Fibroblast of gingiva (primary cell): ENCODE measurements around the gene MRPL52.
"Not testable (repeated sequence)": the region's sequence is repeated elsewhere in the genome, so short reads cannot be mapped to it uniquely, and the experiment has no call there.

Experiments
- DNase-seq: peaks from one replicate; pipeline ENCODE4 v3.0.0-alpha.2; 2011; ENCODE audit warnings: low read depth

MRPL52 gene

GRCh38 chr14:22829661-22830442 lies at the start of gene MRPL52:
TSS of gene MRPL52 (plus strand) at chr14:22829887. CDS start at chr14:22829913, 26 bp downstream.
- DNase-seq, result peak; percentile 81

GRCh38 chr14:22780105-22780679 lies 49.5 kb upstream of the MRPL52 start:
- no peak for DNase-seq

- no peak for DNase-seq
Measured at GRCh38 chr14:22780941-22781300, 48.8 kb upstream of the MRPL52 start.

DNA sequence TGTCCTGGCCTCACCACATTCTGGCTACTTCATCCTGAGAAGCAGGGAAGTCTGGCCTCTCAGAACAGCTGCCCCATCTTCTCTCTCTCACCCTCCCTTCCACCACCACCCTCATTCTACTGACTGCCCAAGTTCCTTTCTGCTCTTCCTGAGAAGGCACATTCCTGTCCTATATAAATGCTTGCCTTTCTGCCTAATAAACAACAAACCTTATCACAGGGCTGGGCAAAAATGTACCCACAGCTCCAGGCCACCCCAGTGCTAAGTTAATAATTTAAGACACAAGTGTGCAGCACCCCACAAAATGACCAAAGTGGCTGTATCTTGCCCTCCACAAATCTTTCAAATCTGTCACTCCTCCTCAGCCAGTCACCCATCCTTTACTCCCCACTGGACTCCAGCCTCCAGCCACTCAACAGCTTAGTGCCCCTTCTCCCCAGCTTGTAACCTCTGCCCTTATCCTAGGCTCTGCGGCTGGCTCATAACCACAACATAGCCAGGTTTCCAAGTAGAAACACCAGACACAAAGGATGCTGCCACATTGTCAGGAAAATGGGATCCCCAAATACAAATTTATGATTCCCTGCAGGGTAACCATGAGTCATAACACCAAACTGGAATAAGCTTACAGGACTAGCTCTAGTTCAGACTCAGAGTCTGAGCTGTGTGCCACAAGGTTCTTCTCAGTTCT lies 48.2 kb upstream of the MRPL52 start:
- no peak for DNase-seq

DNA sequence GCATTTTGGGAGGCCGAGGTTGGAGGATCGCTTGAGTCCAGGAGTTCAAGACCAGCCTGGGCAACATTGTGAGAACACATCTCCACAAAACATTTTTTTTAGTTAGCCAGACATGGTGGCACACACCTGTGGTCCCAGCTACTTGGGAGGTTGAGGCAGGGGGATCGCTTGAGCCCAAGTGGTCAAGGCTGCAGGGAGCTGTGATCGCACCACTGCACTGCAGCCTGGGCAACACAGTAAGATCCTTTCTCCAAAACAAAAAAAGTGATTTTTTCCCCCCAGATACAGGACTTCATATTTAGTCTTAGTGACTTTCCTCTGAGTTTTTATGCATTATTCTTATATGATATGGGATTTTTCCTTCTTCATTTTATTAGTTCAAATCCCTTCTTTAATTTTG lies 43.0 kb upstream of the MRPL52 start:
- no peak for DNase-seq

DNA sequence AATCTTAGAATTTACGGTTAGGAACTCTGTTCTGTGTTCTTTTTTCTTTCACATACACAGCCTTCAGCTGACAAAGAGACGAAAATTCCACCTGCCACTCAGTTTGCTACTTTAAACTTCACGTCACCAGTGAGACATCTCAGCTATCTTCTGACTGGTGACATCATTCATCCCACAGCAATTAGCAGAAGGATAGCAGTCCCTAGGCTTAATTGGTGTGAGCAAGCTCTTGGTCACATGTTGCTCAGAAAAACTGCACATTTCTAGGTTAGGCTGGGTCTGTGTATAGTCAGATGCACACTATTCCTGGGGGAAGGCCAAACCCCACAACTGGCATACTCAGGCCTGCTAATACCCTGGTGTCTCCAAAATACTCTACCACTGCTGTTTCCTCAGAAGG lies 38.4 kb upstream of the MRPL52 start:
- peak; percentile 8 for DNase-seq

- no peak for DNase-seq
Measured at GRCh38 chr14:22792158-22792557, 37.5 kb upstream of the MRPL52 start.

GRCh38 chr14:22793550-22793949 lies 36.1 kb upstream of the MRPL52 start:
- DNase-seq, result not testable (repeated sequence)

- no peak for DNase-seq
Measured at GRCh38 chr14:22793976-22794375, 35.7 kb upstream of the MRPL52 start.

DNA sequence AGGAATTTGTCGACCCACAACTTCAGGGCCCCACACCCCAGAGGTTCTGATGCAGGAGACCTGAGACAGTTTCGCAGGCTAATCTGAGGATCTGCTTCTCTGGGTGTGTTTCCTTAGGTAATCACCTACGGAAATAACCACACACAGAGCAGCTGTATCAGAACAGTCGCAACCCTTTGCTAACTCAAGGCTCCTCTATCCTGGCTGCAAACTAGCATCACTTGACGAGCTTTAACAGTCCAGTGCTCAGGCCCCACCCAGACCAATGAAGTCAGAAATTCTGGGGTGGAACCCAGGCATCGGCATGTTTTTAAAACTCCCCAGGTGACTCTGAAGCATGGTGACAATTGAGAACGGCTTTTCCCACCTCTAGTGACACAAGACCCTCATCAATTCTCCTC lies 35.1 kb upstream of the MRPL52 start:
- DNase-seq, result no peak

DNA sequence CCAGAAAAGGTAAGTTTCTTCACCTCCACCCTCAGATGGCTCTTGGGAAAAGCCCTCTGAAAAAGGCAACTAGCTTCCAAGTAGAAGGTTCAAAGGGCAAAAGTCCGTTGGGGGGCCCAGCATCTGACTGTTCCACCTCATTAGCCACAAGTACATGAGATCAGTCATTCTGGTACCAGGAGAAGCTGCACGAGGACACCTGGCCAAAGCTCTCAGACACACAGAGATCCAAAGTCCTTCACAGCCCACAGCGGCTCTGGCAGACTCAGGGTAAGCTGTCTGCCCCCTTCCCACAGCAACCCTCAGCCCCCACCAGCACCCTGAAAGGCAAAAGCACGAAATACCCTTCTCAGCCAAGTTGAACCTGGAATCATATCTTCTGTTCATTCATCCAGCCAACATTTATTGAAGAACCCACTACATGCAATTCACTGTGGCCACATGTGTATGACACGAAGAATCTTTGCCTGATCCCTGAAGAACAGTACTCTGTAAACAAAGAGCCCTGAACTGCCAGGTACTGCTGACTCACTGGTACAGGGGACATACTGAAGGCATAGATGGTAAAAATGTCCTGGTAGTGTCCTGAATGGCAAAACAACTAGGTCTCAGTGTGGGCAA lies 33.5 kb upstream of the MRPL52 start:
- no peak for DNase-seq

DNA sequence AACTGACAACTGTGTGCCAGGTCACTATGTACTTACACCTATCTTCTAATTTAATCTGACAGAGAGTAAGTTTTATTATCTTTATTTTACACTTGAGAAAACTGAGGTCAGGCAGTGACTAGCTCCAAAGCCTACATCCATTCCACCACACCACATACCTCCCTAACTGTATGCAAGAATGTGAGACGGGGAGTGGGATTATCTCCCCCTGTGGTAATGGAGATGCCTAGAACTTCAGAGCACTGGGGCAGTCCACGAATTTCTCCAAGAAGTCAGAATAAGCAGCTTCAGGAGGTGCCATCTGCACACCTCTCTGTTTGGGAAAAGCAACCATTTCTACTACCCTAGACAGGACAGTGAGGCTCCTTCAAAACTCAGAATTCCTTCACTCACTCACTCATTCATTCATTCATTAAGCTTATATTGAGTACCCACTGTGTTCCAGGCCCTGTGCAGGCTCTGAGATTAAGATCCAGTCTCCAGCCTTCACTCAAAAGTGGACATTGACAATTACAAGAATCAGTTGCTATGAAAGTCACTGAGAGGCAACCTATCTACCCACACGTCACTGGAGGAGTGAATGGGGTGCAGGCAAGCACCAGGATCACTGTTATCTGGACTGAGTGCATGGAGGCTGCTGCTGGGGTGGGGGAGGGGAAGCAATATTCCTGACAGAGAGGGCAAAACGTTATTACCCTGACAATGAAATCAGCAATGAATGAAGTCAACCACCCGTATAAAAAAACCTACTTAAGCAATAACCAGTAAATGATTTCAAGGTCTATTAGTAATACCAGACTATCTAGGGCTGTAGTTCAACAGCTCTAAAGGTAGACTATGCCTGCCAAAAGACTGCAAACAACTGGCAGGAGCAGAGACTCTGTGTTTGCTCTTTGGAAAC lies 32.4 kb upstream of the MRPL52 start:
- no peak for DNase-seq

DNA sequence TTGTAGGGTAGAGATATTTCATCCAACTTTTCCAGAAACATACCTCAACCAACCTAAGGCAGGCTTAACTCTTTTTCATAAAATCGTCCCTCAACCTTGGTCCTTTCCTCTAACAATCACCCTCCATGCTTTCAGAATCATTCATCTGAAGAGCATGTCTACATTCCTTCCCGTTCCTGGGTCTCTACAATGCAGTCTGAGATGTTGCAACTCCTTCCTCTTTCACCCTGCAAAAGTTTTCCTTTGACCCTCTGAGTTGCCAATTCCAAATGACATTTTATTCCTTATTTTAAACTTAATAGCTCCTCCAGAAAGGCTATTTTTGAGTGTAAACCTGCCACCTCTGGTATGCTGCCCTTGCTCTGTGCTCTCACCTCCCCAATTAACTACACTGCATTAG lies 31.2 kb upstream of the MRPL52 start:
- no peak for DNase-seq

- no peak for DNase-seq
Measured at GRCh38 chr14:22800346-22800745, 29.3 kb upstream of the MRPL52 start.

GRCh38 chr14:22801716-22802115 lies 28.0 kb upstream of the MRPL52 start:
- DNase-seq, result no peak

DNA sequence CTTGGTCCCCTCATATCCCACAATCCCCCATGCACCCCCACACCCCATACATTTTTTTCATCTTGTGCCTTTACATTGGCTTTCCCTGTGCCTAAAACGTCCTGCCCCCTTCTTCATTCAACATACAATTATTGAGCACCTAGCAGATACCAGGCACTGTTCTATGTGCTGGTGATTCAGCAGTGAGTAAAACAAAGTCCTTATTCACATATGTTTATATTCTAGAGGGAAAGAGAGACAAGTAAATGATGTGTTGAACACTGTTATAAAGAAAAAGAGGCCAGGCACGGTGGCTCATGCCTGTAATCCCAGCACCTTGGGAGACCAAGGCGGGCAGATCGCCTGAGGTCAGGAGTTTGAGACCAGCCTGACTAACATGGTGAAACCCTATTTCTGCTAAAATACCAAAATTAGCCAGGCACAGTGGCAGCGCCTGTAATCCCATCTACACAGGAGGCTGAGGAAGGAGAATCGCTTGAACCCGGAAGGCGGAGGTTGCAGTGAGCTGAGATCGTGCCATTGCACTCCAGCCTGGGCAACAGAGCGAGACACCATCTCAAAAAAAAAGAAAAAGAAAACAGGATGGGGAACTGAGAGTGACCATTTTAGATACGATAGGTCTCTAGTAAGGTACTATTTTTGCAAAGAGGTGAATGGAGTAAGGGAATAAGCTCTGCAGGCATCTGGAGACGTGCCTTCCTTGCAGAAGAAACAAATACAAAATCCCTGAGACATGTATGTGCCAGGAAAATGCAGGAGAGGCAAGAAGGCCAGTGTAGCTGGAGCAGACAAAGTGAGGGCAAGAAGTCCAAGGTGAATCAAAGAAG lies 26.6 kb upstream of the MRPL52 start:
- DNase-seq, result no peak

GRCh38 chr14:22803687-22803974 lies 26.1 kb upstream of the MRPL52 start:
- DNase-seq, result no peak

- not testable (repeated sequence) for DNase-seq
Measured at GRCh38 chr14:22805235-22805634, 24.5 kb upstream of the MRPL52 start.

GRCh38 chr14:22807432-22808087 lies 22.1 kb upstream of the MRPL52 start:
- DNase-seq, result no peak

DNA sequence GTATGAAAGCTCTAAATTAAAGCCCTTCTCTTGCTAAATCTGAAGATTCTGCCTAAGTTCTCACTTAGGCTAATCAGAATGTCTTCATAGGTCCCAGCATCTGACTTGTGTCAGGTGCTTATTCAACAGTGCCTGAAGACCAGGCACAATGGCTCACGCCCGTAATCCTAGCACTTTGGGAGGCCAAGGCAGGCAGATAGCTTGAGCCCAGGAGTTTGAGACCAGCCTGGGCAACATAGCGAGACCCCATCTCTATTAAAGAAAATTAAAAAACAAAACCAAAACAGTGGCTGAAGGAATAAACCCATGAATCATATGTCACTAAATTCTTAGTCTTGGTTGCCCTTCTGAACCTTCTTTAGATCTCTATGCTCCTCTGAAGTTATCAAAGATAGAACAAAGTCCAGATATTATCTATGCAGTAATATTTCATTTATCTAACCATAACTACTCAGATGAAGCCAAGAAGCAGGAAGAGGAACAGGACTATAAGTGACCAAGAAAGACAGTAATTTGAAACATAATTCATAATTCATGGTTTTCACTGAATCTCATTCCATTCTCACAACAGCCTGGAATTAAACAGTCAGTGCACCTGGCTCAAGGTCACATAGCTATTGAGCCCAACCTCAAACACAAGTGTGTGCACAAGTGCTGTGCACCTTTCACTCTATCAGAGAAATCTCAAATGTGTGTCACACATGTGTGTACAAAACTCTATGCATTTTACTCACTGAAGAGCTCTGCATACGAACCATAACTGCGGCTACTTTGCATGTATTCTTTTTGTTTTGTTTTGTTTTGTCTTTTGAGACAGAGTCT lies 21.1 kb upstream of the MRPL52 start:
- DNase-seq, result no peak
